ENCODE results near the gene HAO1.

GRCh38 chr20:7916648-7917047 lies 23.6 kb downstream of the HAO1 start:
- no peak for TF ChIP-seq CTCF (IDR thresholded peaks at IDR 0.05; ENCODE audit: low read depth, low read length)
- no peak for TF ChIP-seq EZH2phosphoT487 (IDR thresholded peaks at IDR 0.05; ENCODE audit: low read depth)
